ENCODE data around the gene ERO1B.

DNA sequence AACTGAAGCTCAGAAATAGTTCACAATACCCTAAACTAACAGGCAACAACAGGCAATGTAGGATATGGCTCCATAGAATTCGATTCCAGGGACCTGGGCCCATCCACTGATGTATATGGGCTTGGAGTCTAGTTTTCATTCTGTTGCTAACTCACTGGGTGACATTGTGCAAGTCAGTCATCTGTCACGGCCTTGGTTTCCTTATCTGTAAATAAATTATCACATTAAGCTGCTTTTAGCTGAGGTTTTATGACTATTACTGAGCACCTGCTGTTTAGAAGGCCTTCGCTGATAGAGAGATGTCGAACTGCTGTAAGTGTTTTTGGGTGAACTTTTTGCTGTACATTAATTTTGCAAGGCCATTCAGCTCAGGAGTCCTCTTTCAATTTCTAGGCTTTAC lies 22.9 kb upstream of the ERO1B start:
- TF ChIP-seq, protein P1, sequence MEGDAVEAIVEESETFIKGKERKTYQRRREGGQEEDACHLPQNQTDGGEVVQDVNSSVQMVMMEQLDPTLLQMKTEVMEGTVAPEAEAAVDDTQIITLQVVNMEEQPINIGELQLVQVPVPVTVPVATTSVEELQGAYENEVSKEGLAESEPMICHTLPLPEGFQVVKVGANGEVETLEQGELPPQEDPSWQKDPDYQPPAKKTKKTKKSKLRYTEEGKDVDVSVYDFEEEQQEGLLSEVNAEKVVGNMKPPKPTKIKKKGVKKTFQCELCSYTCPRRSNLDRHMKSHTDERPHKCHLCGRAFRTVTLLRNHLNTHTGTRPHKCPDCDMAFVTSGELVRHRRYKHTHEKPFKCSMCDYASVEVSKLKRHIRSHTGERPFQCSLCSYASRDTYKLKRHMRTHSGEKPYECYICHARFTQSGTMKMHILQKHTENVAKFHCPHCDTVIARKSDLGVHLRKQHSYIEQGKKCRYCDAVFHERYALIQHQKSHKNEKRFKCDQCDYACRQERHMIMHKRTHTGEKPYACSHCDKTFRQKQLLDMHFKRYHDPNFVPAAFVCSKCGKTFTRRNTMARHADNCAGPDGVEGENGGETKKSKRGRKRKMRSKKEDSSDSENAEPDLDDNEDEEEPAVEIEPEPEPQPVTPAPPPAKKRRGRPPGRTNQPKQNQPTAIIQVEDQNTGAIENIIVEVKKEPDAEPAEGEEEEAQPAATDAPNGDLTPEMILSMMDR (IDR thresholded peaks at IDR 0.05; ENCODE audit: low read length), result no peak
- TF ChIP-seq EZH2 (IDR thresholded peaks at IDR 0.05; ENCODE audit: borderline replicate concordance, low read length), result no peak

Measured in OCI-LY1 (cell line).